ENCODE results near the gene CYP26B1.

DNA sequence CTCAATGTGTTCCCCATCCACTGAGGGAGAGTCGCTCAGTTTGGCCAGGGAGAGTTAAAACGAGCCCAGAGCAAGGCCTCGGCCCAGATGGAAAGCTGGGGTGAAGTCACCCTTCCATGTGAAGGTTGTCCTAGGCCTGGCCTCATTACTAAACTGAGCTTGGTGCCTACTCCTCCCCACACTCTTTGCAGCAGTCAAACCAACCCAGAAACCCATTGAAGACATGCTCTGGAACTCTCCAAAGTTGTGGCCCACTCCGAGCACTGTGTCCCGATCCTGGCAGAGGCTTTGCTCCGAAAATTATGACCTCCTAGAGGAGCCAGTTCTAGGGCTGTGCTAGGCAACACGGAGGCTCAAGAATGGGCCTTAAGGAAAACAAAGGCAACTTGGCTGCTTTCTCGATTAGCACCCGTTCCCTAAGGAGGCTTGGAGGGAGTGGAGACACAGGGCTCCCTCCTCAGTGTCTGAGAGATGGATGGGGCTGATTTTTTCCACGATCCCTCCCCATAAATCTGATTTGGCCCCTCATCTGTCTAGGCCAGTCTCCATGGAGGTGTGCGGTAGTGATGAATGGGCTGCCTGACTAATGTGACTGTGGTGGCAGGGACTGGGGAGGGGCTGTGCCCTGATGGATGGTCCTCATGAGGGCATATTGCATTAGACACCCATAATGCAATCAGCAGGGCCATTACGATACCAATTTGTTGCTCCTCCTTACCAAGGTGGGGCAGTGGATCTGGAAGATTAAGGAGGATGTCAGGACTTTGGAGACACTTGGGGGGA is 11.7 kb upstream of the CYP26B1 start:
- TF ChIP-seq, protein P1, sequence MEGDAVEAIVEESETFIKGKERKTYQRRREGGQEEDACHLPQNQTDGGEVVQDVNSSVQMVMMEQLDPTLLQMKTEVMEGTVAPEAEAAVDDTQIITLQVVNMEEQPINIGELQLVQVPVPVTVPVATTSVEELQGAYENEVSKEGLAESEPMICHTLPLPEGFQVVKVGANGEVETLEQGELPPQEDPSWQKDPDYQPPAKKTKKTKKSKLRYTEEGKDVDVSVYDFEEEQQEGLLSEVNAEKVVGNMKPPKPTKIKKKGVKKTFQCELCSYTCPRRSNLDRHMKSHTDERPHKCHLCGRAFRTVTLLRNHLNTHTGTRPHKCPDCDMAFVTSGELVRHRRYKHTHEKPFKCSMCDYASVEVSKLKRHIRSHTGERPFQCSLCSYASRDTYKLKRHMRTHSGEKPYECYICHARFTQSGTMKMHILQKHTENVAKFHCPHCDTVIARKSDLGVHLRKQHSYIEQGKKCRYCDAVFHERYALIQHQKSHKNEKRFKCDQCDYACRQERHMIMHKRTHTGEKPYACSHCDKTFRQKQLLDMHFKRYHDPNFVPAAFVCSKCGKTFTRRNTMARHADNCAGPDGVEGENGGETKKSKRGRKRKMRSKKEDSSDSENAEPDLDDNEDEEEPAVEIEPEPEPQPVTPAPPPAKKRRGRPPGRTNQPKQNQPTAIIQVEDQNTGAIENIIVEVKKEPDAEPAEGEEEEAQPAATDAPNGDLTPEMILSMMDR (IDR thresholded peaks at IDR 0.05) = no peak
- TF ChIP-seq EP300 (IDR thresholded peaks at IDR 0.05) = no peak
- no peak for TF ChIP-seq POLR2A (IDR thresholded peaks at IDR 0.05)
